ENCODE measurements around the gene NRDC. TPM values are rescaled to one million over a fixed set of nuclear protein-coding genes. Genes with fewer than 3 reads are reported as not detected.
"Not testable (repeated sequence)": the region's sequence is repeated elsewhere in the genome, so short reads cannot be mapped to it uniquely, and the experiment has no call there.

NRDC gene
- total RNA-seq, 1 donor from 2014 or later = 141 TPM

DNA sequence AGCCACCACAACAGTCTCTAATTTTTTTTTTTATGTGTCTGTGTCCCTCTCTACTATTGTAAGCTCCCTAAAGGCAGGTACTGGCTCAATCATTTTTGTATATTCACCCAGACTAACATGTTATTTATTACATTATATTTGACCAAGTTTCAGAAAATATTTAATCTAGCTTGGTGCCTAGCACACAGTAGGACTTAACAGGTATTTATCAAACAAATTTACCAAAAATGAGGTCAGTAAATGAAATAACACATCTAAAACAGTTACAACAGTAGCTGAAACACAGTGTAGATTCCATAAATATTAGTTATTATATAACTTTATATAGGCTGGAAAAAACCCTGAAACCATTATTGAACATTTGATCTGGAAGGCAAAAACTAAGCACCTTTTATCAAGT lies 2.7 kb downstream of the NRDC start:
- no peaks in the 10 kb centered on the region for H3K27me3 Mint-ChIP-seq (ENCODE audit: insufficient read depth, low read depth)
- DNase-seq (ENCODE audit: low spot score) = no peak
- no peaks in the 10 kb centered on the region for H3K9me3 ChIP-seq (ENCODE audit: low read depth)
- peak overlapping the region; percentile 57 for H3K4me3 Mint-ChIP-seq
- no peak overlapping the region for H2AFZ ChIP-seq (replicated peaks)
- H3K4me3 ChIP-seq = peak overlapping the region; percentile 86
- no peaks in the 10 kb centered on the region for H3K27me3 ChIP-seq
- H4K20me1 ChIP-seq (ENCODE audit: low read depth) = peaks cover 11% of the 10 kb centered on the region
- H3K36me3 Mint-ChIP-seq = peaks cover 11% of the 10 kb centered on the region
- no peak overlapping the region for H3K27ac ChIP-seq
- H3F3A ChIP-seq (ENCODE audit: low read depth) = peaks cover 11% of the 10 kb centered on the region
- H3K9me3 Mint-ChIP-seq = no peaks in the 10 kb centered on the region
- TF ChIP-seq EZH2 (IDR thresholded peaks at IDR 0.05) (no peak), EZH2phosphoT487 (IDR thresholded peaks at IDR 0.05) (no peak)
- H3K36me3 ChIP-seq = no peaks in the 10 kb centered on the region
- H3K4me1 ChIP-seq = peaks cover 16% of the 10 kb centered on the region
- H3K79me2 ChIP-seq (ENCODE audit: low read depth) = peaks cover 77% of the 10 kb centered on the region
- H3K4me2 ChIP-seq = peak overlapping the region; percentile 82
- peaks cover 23% of the 10 kb centered on the region for H3K4me1 Mint-ChIP-seq
- H3K9ac ChIP-seq = no peak overlapping the region
- H3K27ac Mint-ChIP-seq = no peak overlapping the region

DNA sequence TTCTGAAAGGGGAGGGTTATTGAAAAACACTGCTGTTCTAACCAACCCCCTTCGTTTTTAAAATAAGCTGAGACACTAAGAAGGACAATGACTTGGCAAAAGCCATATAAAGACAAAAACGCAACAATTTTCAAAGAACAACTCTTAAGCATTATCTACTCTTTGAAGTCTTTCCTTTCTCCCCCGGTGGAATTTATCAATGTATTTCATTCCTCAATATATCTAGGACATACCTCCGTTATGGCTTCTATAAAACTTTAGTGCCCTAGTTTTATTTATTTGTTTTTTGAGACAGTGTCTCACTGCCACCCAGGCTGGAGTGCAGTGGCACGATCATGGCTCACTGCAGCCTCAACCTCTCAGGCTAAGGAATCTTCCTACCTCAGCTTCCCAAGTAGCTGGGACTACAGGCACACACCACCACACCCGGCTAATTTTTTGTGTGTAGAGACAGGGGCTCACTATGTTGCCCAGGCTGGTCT lies 3.2 kb downstream of the NRDC start:
- Histone ChIP-seq H3K4me1 (peaks cover 16% of the 10 kb centered on the region), H4K20me1 (ENCODE audit: low read depth) (peaks cover 15% of the 10 kb centered on the region), H3K9me3 (ENCODE audit: low read depth) (no peaks in the 10 kb centered on the region), H3K79me2 (ENCODE audit: low read depth) (peaks cover 82% of the 10 kb centered on the region), H3K9ac (no peak overlapping the region), H3F3A (ENCODE audit: low read depth) (peaks cover 11% of the 10 kb centered on the region), H3K27me3 (no peaks in the 10 kb centered on the region), H3K4me3 (no peak overlapping the region), H3K4me2 (peak overlapping the region; percentile 82), H2AFZ (replicated peaks) (no peak overlapping the region), H3K36me3 (no peaks in the 10 kb centered on the region), H3K27ac (no peak overlapping the region)
- H3K9me3 Mint-ChIP-seq = no peaks in the 10 kb centered on the region
- peak overlapping the region; percentile 33 for H3K4me3 Mint-ChIP-seq
- peaks cover 11% of the 10 kb centered on the region for H3K36me3 Mint-ChIP-seq
- H3K4me1 Mint-ChIP-seq = peaks cover 23% of the 10 kb centered on the region
- no peak for DNase-seq (ENCODE audit: low spot score)
- H3K27me3 Mint-ChIP-seq (ENCODE audit: insufficient read depth, low read depth) = no peaks in the 10 kb centered on the region
- no peak overlapping the region for H3K27ac Mint-ChIP-seq
- TF ChIP-seq EZH2phosphoT487 (IDR thresholded peaks at IDR 0.05) (no peak), EZH2 (IDR thresholded peaks at IDR 0.05) (no peak)
- TF ChIP-seq, protein P1, sequence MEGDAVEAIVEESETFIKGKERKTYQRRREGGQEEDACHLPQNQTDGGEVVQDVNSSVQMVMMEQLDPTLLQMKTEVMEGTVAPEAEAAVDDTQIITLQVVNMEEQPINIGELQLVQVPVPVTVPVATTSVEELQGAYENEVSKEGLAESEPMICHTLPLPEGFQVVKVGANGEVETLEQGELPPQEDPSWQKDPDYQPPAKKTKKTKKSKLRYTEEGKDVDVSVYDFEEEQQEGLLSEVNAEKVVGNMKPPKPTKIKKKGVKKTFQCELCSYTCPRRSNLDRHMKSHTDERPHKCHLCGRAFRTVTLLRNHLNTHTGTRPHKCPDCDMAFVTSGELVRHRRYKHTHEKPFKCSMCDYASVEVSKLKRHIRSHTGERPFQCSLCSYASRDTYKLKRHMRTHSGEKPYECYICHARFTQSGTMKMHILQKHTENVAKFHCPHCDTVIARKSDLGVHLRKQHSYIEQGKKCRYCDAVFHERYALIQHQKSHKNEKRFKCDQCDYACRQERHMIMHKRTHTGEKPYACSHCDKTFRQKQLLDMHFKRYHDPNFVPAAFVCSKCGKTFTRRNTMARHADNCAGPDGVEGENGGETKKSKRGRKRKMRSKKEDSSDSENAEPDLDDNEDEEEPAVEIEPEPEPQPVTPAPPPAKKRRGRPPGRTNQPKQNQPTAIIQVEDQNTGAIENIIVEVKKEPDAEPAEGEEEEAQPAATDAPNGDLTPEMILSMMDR (IDR thresholded peaks at IDR 0.05) = no peak

DNA sequence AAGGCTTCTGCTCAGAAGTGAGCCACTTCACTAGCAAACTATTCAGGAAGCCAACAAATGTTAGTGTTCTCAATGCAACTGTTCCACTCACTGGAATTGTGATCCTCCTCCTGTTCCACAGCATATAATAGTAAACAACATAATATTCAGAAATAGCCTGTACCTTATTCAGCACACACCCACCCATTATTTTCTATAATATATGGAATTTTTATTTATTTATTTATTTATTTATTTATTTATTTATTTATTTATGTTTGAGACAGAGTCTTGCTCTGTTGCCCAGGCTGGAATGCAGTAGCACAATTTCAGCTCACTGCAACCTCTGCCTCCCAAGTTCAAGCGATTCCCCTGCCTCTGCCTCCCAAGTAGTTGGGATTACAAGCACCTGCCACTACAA lies 5.3 kb downstream of the NRDC start:
- Histone ChIP-seq H3K4me1 (peaks cover 16% of the 10 kb centered on the region), H3K79me2 (ENCODE audit: low read depth) (peaks cover 100% of the 10 kb centered on the region), H4K20me1 (ENCODE audit: low read depth) (peaks cover 22% of the 10 kb centered on the region)
- H3K4me2 ChIP-seq; H3K27me3 ChIP-seq; DNase-seq (ENCODE audit: low spot score); H3K36me3 ChIP-seq; H3F3A ChIP-seq (ENCODE audit: low read depth); H3K4me3 Mint-ChIP-seq; H3K9me3 ChIP-seq (ENCODE audit: low read depth); H3K27ac ChIP-seq; H3K27me3 Mint-ChIP-seq (ENCODE audit: insufficient read depth, low read depth); H3K9me3 Mint-ChIP-seq; H3K4me3 ChIP-seq; H3K9ac ChIP-seq; H3K27ac Mint-ChIP-seq; H2AFZ ChIP-seq (replicated peaks): not testable (repeated sequence)
- Mint-ChIP-seq H3K36me3 (peaks cover 11% of the 10 kb centered on the region), H3K4me1 (peaks cover 23% of the 10 kb centered on the region)

DNA sequence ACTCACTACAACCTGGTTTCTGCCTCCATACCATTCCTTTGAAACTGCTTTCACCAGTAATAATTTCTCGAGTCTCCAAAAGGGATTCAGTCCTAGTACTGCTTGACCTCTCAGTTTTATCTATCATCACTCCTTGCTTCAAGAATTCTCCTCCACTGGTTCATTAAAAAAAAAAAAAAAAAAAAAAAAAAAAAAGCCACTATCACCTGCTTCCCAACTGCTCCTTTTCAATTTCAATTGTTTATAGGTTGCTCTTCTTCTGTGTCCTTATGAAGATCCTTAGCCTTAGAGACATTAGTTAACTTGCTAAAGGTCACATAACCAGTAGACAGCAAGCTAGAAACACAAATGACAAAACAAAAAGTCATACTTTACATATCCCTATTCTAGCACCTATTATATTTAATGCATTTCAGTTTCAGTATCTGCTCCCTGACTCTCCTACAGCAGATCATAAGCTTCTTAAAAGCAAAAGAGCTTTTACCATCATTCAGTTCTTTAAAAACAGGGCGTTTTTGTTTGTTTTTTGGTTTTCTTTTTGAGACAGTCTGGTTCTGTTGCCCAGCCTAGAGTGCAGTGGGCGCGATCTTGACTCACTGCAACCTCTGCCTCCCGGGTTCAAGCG lies 7.1 kb downstream of the NRDC start:
- Mint-ChIP-seq H3K27ac (peak overlapping the region; percentile 18), H3K4me3 (no peak overlapping the region), H3K27me3 (ENCODE audit: insufficient read depth, low read depth) (no peaks in the 10 kb centered on the region), H3K36me3 (peaks cover 11% of the 10 kb centered on the region), H3K4me1 (peaks cover 13% of the 10 kb centered on the region), H3K9me3 (no peaks in the 10 kb centered on the region)
- Histone ChIP-seq H3K4me1 (peaks cover 13% of the 10 kb centered on the region), H3K27ac (no peak overlapping the region), H3K4me3 (no peak overlapping the region), H2AFZ (replicated peaks) (no peak overlapping the region), H3K9ac (no peak overlapping the region), H3K9me3 (ENCODE audit: low read depth) (no peaks in the 10 kb centered on the region), H3K36me3 (no peaks in the 10 kb centered on the region), H3K79me2 (ENCODE audit: low read depth) (peaks cover 98% of the 10 kb centered on the region), H3K27me3 (no peaks in the 10 kb centered on the region), H3F3A (ENCODE audit: low read depth) (no peaks in the 10 kb centered on the region), H4K20me1 (ENCODE audit: low read depth) (peaks cover 30% of the 10 kb centered on the region), H3K4me2 (no peak overlapping the region)
- DNase-seq (ENCODE audit: low spot score) = no peak
- TF ChIP-seq EZH2phosphoT487 (IDR thresholded peaks at IDR 0.05) = no peak
- TF ChIP-seq EZH2 (IDR thresholded peaks at IDR 0.05) = no peak
- TF ChIP-seq, protein P1 (IDR thresholded peaks at IDR 0.05) = no peak
